Astrocyte of the hippocampus (primary cell): ENCODE data around the gene KAT7.

Source experiments
- DNase-seq: peaks from one replicate; pipeline ENCODE4 v3.0.0; 2011; ENCODE audit warnings: low read depth, low spot score

Gene KAT7

DNA sequence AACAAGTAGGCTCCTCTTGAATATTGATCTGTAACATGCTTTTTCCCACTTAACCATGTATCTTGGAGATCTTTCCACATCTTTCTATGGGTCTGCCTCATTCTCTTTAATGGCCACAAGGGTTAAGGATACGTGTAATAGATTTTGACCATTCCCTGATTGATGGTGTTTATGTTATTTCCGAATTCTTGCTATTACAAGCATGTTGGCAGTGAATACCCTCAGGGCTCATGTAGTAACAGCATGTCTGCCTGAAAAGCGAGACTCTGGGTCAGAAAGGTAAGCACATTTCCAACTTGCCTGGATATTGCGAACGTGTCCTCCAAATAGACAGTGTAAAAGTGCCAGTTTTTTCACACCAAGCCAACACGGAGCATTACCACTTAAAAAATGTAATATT is 54.4 kb downstream of the KAT7 start:
- no peak for DNase-seq

DNA sequence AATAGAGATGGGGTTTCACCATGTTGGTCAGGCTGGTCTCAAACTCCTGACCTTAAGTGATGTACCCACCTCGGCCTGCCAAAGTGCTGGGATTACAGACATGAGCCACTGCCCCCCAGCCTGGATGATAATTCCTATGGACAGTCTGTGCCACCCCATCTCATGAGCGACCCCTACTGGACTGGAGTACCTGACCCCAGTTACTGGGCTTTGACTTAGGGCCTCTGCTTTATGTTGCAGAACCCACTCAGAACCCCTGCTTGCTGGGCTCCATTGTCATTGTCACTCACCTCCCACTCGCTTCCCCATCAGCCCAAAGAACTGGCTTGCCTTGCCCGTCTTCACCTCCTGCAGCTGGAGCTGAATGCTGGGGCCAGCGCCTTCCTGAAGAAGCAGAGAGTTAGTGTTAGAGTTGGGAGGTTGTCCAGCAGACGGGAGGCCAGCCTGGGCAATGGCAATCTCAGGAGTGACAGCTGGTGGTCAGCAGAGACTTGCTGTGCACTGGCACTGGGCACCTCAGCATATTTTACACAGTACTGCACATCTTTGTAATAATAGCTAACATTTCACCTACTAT is 55.4 kb downstream of the KAT7 start:
- DNase-seq, result no peak

DNA sequence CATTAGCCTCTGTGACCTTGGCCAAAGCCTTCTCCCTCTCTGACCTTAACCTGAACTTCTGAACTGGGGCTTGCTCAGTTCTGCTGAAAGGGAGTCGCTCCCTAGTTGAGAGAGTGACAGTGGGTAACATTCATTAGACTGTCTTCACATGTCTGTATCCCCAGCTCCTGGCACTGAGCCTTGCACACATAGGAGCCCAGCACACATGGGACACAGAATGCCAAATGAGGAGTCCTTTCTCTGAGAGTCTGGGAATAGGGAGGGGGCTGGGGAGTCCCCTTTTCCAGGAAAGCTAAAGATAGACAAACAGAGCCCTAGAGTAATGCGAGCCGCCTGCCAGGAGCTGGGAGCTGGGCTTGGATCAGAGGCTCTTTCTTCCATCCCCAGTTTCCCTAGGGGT is 56.8 kb downstream of the KAT7 start:
- peak; percentile 28 for DNase-seq

DNA sequence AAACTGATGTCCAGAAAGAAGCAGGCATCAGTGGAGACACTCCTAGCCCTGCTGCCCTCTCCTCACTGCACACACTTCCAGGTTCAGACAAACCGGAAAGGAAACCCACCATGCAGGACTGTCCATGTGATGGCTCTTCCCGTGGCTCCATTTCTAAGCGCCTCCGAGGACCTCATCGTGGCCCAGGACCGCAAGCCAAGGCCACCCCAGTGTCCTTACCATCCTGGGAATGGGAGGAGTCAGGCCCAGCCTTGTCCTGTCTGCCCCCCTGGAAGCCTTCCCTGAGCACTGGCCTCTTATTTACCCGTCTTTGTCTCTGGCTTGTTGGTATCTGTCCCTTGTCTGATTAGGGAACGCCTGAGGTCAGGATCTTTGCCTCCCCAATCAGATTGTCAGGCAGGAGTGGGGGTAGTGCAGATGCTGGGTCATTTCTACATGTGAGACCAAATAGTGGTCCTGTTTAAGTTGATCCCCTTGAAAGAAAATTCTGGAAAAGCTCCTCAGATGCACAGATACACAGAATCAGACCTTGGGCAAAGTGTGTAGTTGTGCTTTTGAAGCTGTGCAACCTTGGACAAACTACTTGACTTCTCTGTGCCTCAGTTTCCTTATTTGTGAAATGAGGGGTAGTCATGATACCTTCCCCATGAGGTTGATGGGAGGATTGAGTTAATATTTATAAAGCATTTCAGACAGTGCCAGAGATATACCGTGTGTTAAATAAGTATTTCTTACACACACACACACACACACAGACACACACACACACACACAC is 58.6 kb downstream of the KAT7 start:
- DNase-seq, result no peak

DNA sequence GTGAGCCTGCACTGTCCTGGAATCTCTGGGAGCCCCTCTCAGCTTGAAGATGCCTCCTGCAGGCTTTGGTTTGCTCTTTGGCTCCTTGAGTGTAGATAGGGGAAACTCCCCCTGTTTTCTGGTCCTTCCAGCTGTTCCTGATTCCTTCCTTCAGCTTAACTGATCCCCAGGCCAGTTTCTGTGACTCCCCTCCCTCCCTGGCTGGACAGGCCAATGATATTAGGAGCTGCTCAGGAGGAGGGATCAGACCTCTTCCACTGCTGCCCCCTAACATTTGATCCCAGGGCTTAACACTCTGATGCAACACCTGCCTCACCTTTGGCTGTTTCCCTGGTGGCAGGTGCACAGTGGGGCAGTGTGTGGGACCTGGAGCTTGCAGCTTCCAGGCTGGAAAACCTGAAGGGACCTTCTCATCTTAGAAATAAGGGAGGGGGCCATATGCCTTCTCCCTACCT is 59.6 kb downstream of the KAT7 start, which contains the start of gene TAC4:
TAC4 (minus strand) TSS at position 51 of the 455 bp plus-strand sequence. CDS start 52 bp downstream, outside the sequence.
- DNase-seq, result no peak

DNA sequence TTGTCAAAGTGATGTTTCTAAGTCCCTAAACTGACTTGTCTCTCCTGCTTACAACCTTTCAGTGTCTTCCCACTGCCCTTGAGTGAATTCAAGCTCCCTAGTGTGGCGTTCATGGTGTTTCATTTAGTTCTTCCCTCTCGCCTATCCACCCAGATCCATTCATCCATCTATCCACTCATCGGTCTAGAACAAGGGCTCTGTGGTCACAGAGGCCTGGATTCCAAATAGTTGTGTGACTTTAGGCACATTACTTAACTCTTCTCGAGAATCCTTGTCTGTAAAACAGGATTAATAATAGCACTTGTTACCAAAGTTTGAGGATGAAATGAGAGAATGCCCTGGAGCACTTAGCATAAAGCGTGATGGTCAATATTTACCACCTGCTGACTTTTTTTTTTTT is 60.3 kb downstream of the KAT7 start:
- DNase-seq, result no peak

DNA sequence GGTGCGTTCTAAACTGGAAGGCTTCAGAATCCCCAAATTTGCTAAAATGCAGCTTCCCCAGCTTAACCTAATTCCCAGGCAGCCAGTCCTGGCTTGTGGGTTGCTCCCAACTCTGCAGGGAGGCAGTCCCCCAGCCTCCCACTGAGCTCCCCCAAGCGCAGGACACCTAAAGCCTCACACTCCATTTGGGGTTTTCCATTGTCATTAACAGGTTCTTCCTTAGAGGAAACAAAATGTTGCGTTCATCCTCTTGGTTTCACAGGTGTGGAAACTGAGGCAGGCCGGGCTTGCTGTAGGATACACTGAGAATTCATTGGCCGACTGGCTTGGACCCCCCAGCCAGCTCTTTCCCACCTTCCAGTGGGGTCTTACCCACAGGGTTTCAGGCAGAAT is 61.7 kb downstream of the KAT7 start:
- DNase-seq, result no peak

DNA sequence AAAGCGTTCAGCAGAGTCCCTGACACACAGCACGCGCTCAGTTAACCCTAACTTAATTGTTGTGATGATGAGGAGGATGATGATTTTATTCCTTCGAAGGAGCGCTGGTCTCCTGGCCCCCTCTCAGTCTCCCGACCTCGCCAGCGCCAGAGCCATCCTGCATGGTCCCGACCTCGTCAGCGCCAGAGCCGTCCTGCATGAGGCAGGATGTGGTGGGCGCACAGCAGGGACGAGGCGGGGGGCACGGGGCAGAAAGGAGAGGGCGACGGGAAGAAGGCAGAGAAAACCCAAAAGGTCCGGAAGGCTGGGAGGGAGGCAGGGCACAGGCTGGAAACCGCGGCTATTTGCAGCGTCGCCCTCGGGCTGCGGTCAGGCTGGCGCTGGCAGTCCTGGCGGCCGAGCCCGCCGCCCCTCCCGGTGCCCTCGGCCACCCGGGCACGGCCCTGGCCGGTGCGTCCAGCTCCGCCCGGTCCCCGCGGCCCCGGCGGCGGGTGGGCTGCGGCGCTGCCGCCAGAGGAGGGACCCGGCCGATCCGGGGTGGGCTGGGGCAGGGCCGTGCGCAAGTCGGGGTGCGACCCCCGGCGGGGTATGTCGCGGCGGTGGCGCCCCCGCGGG is 62.4 kb downstream of the KAT7 start:
- DNase-seq, result peak; percentile 63

DNA sequence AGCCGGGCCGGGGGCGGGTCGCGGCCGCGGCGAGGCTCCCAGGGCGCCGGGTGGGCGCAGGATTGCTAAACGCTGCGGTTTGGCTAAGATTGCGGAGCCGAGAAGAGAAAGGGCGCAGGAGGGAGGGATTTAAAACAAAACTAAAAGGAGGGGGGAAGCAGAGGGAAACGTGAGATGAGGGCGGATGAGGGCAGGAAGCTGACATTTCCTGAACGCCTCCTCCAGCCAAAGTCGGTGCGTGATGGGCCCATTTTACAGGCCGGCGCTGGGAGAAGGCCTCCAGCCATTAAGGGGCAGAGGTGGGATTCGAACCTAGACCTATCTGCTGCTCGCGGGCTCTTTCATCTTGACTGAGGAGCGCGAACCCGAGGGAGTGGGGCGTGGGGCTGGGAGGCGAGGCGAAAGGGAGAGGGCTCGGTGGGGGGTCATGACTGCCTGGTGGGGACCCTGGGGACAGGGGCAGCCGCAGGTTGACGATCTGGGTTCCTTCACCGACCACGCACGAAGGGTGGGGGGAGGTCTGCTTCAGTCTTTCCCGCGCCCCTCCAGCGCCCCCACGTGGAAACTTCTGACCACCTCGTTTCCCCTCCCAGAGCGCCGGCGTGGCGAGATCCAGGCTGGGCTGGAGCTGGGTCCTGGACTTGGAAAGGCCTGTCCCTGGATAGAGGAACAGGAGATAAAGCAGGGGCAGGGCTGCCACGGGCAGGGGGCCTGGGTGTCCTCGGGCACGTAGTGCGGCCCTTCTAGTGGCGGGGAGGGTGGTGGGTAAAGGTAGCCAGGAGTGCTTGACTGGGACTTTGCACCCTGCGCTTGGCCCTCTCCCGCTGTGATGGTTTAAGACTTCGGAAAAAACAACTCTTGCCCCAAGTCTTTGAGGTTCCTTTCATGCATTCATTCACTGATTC is 63.2 kb downstream of the KAT7 start:
- DNase-seq, result peak; percentile 91

DNA sequence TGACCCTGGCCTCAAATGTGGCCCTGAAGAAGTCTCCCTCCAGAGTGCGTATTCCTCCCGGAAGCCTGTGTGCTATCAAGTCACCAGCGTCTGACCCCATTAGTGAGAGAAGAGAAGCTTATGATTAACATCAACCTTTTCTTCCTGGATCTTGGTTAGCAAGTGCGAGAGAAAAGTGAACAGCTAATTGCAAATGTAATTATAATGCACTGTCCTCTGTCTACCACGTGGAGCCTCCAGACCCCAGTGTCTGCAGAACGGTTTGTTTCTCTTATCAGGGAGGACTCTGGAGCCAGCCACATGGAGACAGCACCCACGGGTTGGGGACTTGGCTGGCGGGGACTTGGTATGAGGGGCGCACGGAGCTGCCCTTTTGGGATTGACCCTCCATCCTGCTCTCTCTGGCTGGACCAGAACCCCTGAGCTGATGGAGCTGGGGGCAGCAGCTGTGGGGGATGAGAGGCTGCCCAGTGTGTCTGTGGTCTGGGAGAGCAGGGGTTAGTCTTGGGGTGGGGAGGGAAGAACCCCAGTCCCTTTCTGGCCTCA is 65.1 kb downstream of the KAT7 start:
- DNase-seq, result no peak

DNA sequence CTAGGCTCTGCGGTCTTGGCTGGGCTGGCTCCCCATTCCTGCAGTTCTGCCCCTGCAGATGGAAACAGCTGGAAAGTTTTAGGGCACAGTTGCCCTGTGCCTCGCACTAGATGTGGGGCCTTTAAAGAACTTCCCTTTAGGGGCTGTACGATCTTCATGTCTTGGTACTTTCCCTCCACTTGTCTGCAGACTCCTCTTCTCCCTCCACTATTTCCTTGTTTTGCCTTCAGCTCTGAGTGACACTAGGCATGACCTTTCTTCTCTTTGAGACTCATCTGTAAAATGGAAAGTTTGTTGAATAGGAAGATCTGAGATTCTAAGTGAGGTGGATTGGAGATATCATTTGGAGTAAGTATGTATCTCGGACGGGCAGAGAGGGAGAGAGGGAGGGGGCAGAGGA is 65.6 kb downstream of the KAT7 start:
- no peak for DNase-seq

DNA sequence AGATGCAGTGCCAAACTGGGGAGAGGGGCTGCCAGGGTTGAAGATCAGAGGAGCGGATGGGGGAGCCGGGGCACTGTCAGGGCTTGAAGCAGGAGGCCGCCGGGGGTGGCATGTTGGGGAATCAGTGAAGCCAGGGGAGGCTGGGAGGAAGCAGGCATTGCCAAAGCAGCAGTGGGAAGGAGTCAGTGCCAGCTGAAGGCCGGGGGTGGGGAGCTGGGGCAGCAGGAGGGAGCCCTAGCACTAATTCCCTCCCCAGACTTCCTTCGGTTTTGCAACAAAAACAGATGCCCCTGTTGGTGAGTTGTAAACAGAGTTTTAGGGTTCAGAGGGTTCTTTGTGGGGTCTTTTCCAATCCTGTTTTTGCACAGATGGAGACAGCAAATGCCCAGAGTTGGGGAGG is 70.3 kb downstream of the KAT7 start:
- no peak for DNase-seq

DNA sequence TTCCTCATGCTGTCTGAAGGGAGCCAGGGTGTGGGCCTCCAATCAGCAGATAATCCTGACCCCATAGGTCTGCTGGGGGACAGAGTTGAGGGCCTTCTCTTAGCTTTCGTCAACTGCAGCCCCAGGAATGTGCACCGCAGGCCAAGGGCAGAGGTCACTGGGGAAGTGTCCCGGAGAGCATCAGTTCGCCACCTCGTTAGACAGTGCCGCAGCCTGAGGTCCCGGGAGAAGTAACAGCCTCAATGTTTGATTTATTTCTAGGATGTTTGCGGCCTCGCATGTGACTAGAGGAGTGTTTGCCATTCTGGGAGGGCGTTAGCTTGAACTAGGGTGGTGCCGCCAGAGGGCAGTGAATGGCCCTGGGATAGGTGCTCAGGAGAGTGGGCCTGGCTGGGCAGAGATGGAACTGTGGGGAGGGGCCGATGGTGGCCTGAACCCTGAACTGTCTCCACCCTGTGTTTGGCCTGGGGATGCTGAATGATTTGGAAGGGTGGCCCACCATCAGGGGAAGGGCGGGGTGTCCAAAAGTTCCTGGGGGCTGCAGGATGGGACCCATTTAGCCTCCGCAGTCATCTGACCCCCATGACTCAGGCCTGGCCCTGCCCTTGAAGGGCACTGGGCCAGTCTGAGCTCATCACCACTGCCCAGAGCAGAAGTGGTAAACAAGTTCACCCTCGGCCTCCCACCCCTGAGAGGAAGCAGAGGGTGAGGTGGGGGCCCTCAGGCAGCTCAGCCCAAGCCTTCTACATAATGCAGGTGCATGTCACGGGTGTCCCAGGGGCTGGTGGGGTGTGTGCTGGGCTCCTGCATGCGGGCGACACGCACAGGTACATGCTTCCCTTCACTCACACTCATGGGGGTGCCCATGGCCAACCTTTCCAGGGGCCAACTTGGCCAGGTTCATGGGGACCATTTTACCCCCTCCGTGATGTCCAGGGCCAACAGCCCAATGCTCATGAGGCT is 71.8 kb downstream of the KAT7 start:
- no peak for DNase-seq

DNA sequence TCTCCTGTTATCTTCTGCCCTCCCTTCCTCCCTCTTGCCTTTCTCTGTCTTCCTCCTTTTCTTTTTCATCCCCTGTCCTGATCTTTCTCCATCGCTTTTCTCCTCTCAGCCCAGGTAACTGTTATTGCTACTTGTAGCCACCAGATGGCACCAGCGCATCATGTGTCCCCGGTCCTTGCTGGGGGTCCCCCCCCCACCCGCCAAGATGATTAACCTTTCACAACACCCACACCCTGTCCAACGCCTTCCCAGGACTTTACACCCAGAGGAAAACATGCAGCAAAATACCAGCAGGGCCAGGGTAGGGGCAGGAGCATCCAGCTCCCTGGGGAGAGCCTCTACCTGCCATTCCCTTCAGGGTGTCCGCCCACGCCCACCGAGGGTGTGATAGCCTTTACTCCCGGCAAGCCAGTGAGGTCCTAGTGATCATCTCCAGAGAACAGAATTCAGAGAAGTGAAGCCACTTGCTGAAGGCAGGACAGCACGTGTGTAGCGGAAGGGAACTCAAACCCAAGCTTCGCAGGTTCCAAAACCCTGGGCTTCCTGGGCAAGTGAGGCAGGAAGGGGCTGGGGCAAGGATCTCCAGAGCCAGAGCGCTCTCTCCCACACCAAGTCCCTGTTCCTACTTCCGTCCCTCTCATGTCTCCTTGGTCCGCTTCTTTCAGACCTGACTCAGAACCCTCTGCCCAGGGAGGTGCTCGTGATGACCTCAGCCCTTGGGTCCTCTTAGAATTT is 72.8 kb downstream of the KAT7 start:
- peak; percentile 63 for DNase-seq

DNA sequence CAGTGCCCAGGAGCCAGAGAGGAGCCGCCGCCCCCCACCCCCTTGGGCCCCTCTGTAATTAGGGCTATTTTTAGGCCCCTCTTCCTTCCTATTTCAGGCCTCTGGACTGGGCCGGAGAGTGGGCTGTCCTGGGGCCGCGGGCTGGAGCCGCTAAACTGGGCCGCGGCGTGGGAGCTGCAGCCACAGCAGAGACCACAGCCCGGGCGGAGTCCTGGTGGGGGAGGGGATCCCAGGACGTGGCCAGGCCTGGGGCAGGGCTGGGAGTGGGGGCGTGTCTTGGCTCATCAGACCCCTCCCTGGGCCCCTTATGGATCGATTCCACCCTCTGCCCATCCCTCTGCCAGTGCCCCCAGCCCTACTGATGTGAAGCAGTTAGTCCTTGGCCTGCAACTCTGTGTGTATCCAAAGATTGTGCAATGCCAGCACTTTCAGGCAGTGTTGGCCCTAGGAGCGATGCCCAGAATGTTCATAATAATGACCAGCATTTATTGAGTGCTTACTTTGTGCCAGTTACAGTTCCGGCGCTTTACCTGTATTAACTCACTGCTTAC is 74.4 kb downstream of the KAT7 start:
- no peak for DNase-seq

DNA sequence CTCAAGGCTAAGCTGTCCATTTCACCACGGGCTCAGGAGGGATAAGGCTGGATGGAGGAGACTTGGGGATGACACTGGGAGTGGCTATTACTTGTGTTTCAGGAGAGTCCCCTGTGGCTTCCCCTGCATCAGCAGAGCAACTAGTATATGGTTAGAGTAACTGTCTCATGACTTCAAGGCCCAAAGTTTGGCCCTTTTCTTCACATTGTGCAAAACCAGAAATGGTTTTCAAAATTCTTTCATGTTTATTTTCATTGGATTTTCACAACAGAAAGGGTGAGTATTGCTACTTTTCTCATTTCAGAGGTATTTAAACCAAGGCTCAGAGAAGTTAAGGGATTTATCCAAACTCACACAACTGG is 77.5 kb downstream of the KAT7 start:
- no peak for DNase-seq

DNA sequence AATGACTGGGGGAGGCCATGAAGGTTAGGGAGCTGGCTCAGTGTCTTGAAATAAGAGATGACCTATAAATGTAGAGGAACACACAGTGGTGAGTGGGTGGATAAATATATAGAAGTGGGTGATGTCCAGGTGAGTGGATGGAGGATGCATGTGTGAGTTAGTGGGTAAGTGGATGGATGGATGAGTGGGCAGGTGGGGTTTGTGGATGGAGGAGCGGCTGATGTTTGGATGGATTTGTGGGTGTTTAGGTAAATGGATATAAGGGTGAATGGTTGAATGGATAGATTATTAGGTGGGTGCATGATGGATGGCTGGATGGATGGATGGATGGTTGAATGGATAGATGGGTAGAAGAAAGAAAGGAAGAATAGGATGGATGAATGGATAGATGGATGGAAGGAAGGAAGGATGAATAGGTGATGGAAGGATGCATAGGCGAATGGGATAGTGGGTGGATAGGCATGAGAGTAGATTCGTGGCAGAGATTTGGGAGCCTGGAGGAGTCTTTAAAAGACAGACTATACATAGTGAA is 78.5 kb downstream of the KAT7 start:
- DNase-seq, result no peak

DNA sequence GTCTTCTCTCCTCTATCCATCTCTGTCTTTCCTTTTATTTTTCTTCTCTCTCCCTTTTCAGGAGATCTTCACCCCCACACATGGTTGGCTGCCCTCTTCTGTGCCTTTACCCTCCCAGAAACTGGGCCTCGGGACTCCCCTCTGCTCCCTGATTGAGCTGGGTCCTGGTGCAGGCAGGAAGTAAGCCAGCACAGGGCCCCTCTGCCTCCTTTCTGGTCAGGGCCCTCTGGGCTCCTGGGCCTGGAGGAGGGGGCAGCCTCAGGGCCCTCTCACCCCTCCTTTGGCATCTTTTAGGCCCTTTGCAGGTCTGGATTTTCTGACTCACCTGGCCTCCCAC is 80.5 kb downstream of the KAT7 start:
- no peak for DNase-seq

DNA sequence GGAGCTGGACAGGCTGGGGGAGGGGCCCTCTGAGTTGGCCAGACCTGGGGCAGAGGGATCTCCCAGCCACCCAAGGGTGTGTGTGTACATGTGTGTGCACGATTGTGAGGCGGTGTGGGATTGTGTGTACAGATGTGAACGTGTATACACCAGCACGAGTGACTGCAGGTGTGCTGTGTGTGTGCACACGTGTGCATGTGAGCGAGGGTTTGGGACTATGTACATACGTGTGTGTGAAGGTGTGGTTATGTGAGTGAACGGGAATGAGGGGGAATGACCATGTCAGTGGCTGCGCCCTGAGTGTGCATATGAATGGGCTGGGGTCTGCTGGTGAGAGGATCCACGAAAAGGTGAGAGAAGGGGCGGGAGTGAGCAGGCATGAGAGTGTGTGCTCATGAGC is 81.8 kb downstream of the KAT7 start:
- no peak for DNase-seq
